Measurements from ENCODE around the gene RAB31.

The RAB31 gene

GRCh38 chr18:9714266-9715087 lies 6.4 kb downstream of the RAB31 start:
- no peak for DNase-seq (ENCODE audit: low read depth)

GRCh38 chr18:9715088-9715343 lies 6.9 kb downstream of the RAB31 start:
- no peak for DNase-seq (ENCODE audit: low read depth)

GRCh38 chr18:9715978-9716774 lies 8.1 kb downstream of the RAB31 start:
- no peak for DNase-seq (ENCODE audit: low read depth)

- no peak for DNase-seq (ENCODE audit: low read depth)
Measured at GRCh38 chr18:9716780-9717563, 8.9 kb downstream of the RAB31 start.

- DNase-seq (ENCODE audit: low read depth), result peak; percentile 54
Measured at GRCh38 chr18:9719421-9719981, 11.4 kb downstream of the RAB31 start.

- no peak for DNase-seq (ENCODE audit: low read depth)
Measured at GRCh38 chr18:9720327-9720726, 12.2 kb downstream of the RAB31 start.

- DNase-seq (ENCODE audit: low read depth), result no peak
Measured at GRCh38 chr18:9721893-9722550, 13.9 kb downstream of the RAB31 start.

GRCh38 chr18:9722691-9723090 lies 14.6 kb downstream of the RAB31 start:
- peak; percentile 33 for DNase-seq (ENCODE audit: low read depth)

GRCh38 chr18:9724797-9725585 lies 16.9 kb downstream of the RAB31 start:
- no peak for DNase-seq (ENCODE audit: low read depth)

- no peak for DNase-seq (ENCODE audit: low read depth)
Measured at GRCh38 chr18:9726175-9726574, 18.1 kb downstream of the RAB31 start.

GRCh38 chr18:9726936-9727335 lies 18.8 kb downstream of the RAB31 start:
- no peak for DNase-seq (ENCODE audit: low read depth)

GRCh38 chr18:9730786-9731185 lies 22.7 kb downstream of the RAB31 start:
- DNase-seq (ENCODE audit: low read depth), result no peak

- DNase-seq (ENCODE audit: low read depth), result peak; percentile 26
Measured at GRCh38 chr18:9731380-9731779, 23.3 kb downstream of the RAB31 start.

GRCh38 chr18:9732031-9732430 lies 23.9 kb downstream of the RAB31 start:
- no peak for DNase-seq (ENCODE audit: low read depth)

GRCh38 chr18:9734189-9734588 lies 26.1 kb downstream of the RAB31 start:
- no peak for DNase-seq (ENCODE audit: low read depth)

- DNase-seq (ENCODE audit: low read depth), result no peak
Measured at GRCh38 chr18:9735238-9735637, 27.1 kb downstream of the RAB31 start.

GRCh38 chr18:9735879-9736278 lies 27.8 kb downstream of the RAB31 start:
- DNase-seq (ENCODE audit: low read depth), result no peak

GRCh38 chr18:9736286-9736835 lies 28.3 kb downstream of the RAB31 start:
- DNase-seq (ENCODE audit: low read depth), result no peak

GRCh38 chr18:9737006-9737405 lies 28.9 kb downstream of the RAB31 start:
- DNase-seq (ENCODE audit: low read depth), result no peak

- no peak for DNase-seq (ENCODE audit: low read depth)
Measured at GRCh38 chr18:9737472-9738121, 29.5 kb downstream of the RAB31 start.

Measured in fibroblast of gingiva (primary cell).